Vagina (tissue), 2 donors: ENCODE data around the gene P3H1. TPM values are rescaled to one million over a fixed set of nuclear protein-coding genes. Genes with fewer than 3 reads are reported as not detected.
"Not testable (repeated sequence)": the region's sequence is repeated elsewhere in the genome, so short reads cannot be mapped to it uniquely, and the experiment has no call there.

ENCODE experiments used
- DNase-seq, 2 donors: peaks; one replicate each; pipeline ENCODE4 v3.0.0-alpha.2; 2017; ENCODE audit errors: extremely low spot score in 2 of 2
- H3K27ac ChIP-seq: fragments of 200-600 bp; sonication (generic); one replicate; pipeline ENCODE4 v1.5.1; 2019
- H3K27me3 ChIP-seq: fragments of 200-600 bp; sonication (generic); one replicate; pipeline ENCODE4 v1.5.1; 2019
- H3K36me3 ChIP-seq, 2 donors: fragments of 200-600 bp; sonication (generic); one replicate each; pipeline ENCODE4 v1.5.1; 2017 to 2019
- H3K4me1 ChIP-seq: fragments of 200-600 bp; sonication (generic); one replicate; pipeline ENCODE4 v1.5.1; 2019
- H3K4me3 ChIP-seq, 2 donors: fragments of 200-600 bp; sonication (generic); 1 replicate in 1 of 2; 2 replicates in 1 of 2; pipeline ENCODE4 v1.5.1; 2016 to 2019
- H3K9me3 ChIP-seq: fragments of 200-600 bp; sonication (generic); one replicate; pipeline ENCODE4 v1.5.1; 2019
- CTCF ChIP-seq, 3 experiments: fragments of 450-650 bp in 2 of 3; fragments of 200-600 bp in 1 of 3; sonication (generic) in 1 of 3; IDR thresholded peaks; one replicate each; pipeline ENCODE4 v1.5.1; 2017 to 2019; ENCODE audit warnings: antibody characterized with exemption in 3 of 3, mild to moderate bottlenecking in 2 of 3, moderate library complexity in 2 of 3
- POLR2A ChIP-seq, 2 donors: fragments of 450-650 bp; IDR thresholded peaks; one replicate each; pipeline ENCODE4 v1.6.1; 2017; ENCODE audit warnings: antibody characterized with exemption in 2 of 2, mild to moderate bottlenecking in 2 of 2, moderate library complexity in 2 of 2
- POLR2AphosphoS5 ChIP-seq, 2 donors: sonication (generic); formaldehyde crosslinking; IDR thresholded peaks; one replicate each; pipeline ENCODE4 v1.9.0; 2017; ENCODE audit warnings: antibody characterized with exemption in 2 of 2, mild to moderate bottlenecking in 2 of 2, low read depth in 1 of 2; ENCODE audit not compliant: insufficient read depth in 1 of 2
- intact Hi-C: fragments of 100-400 bp; cut with DNase I; formaldehyde crosslinking; loops from one replicate; pipeline ENCODE4 v1.15.1; 2023
- total RNA-seq: library from RNA; depleted of rRNA; stranded (reverse); fragments of >200 nt; gene quantifications from one replicate; pipeline ENCODE4 v1.2.3, GENCODE V29; 2016

Gene P3H1
- 40.5 TPM for total RNA-seq

GRCh38 chr1:42766741-42767509, at the start of gene P3H1, which contains the start of gene C1orf50:
TSS of gene P3H1 (minus strand) at chr1:42767028. CDS start at chr1:42766971, 57 bp downstream.
TSS of gene C1orf50 (plus strand) at chr1:42767249. CDS start at chr1:42767312, 63 bp downstream.
- intact Hi-C loops: loop anchor here (5.0 kb wide), 1 partner anchor 85 kb away; the partner anchor contains the start of gene YBX1
- H3K4me1 ChIP-seq: peaks cover 51% of the 10 kb centered on the region
- no peak for TF ChIP-seq CTCF (IDR thresholded peaks at IDR 0.05)
- TF ChIP-seq POLR2A (IDR thresholded peaks at IDR 0.05): peak; percentile 37 to 97
- peak; percentile 98 to 100 for TF ChIP-seq POLR2AphosphoS5 (IDR thresholded peaks at IDR 0.05; ENCODE audit: insufficient read depth in 1 of 2, low read depth in 1 of 2)

GRCh38 chr1:42815941-42816584, 49.2 kb upstream of the P3H1 start:
- peak overlapping the region; percentile 56 to 79 for H3K4me3 ChIP-seq
- no peak for TF ChIP-seq POLR2A (IDR thresholded peaks at IDR 0.05)
- no peak for TF ChIP-seq POLR2AphosphoS5 (IDR thresholded peaks at IDR 0.05; ENCODE audit: insufficient read depth in 1 of 2, low read depth in 1 of 2)
- no peak for TF ChIP-seq CTCF (IDR thresholded peaks at IDR 0.05)
- H3K36me3 ChIP-seq: peaks cover 0 to 6% of the 10 kb centered on the region in 2 donors
- H3K27me3 ChIP-seq: no peaks in the 10 kb centered on the region
- no peaks in the 10 kb centered on the region for H3K9me3 ChIP-seq
- intact Hi-C loops: no loop called here
- H3K27ac ChIP-seq: peak overlapping the region; percentile 81
- DNase-seq: no peak
- peaks cover 27% of the 10 kb centered on the region for H3K4me1 ChIP-seq

More at GRCh38 chr1:42766741-42767509, at the start of gene P3H1, which contains the start of gene C1orf50:
- H3K27me3 ChIP-seq: no peaks in the 10 kb centered on the region
- peak within 1 kb of the TSS; percentile 87 for H3K27ac ChIP-seq
- peak within 1 kb of the TSS; percentile 78 to 85 for H3K4me3 ChIP-seq
- no peaks in the 10 kb centered on the region for H3K36me3 ChIP-seq
- no peaks in the 10 kb centered on the region for H3K9me3 ChIP-seq
- peak; percentile 99 to 100 for DNase-seq

- intact Hi-C loops, H3K27ac ChIP-seq, H3K9me3 ChIP-seq: not testable (repeated sequence)
Observed at GRCh38 chr1:42814815-42815214, 48.0 kb upstream of the P3H1 start.

GRCh38 chr1:42807056-42807668, 40.3 kb upstream of the P3H1 start:
- no peaks in the 10 kb centered on the region for H3K9me3 ChIP-seq
- DNase-seq: no peak
- H3K36me3 ChIP-seq: peaks cover 0 to 4% of the 10 kb centered on the region in 2 donors
- no peaks in the 10 kb centered on the region for H3K4me1 ChIP-seq
- no peak overlapping the region for H3K27ac ChIP-seq
- intact Hi-C loops: no loop called here
- TF ChIP-seq POLR2AphosphoS5 (IDR thresholded peaks at IDR 0.05; ENCODE audit: insufficient read depth in 1 of 2, low read depth in 1 of 2): no peak
- no peak for TF ChIP-seq CTCF (IDR thresholded peaks at IDR 0.05)
- TF ChIP-seq POLR2A (IDR thresholded peaks at IDR 0.05): no peak
- H3K4me3 ChIP-seq: no peak overlapping the region
- H3K27me3 ChIP-seq: no peaks in the 10 kb centered on the region

More at GRCh38 chr1:42814815-42815214, 48.0 kb upstream of the P3H1 start:
- H3K4me3 ChIP-seq, DNase-seq, H3K27me3 ChIP-seq, H3K36me3 ChIP-seq: not testable (repeated sequence)
- H3K4me1 ChIP-seq: peaks cover 27% of the 10 kb centered on the region

- no peak overlapping the region for H3K4me3 ChIP-seq
- intact Hi-C loops: no loop called here
- H3K36me3 ChIP-seq: peaks cover 0 to 4% of the 10 kb centered on the region in 2 donors
- H3K4me1 ChIP-seq: no peaks in the 10 kb centered on the region
- no peaks in the 10 kb centered on the region for H3K27me3 ChIP-seq
- TF ChIP-seq POLR2A (IDR thresholded peaks at IDR 0.05): no peak
- no peak for DNase-seq
- H3K27ac ChIP-seq: no peak overlapping the region
- H3K9me3 ChIP-seq: no peaks in the 10 kb centered on the region
Observed at GRCh38 chr1:42806593-42806992, 39.8 kb upstream of the P3H1 start.
